Measurements from ENCODE around the gene AMBP. TPM values are rescaled to one million over a fixed set of nuclear protein-coding genes. Genes with fewer than 3 reads are reported as not detected.

The AMBP gene
- total RNA-seq, 1 experiment from 2014 or later, result not detected

GRCh38 chr9:114089206-114089840, 11.2 kb upstream of the AMBP start:
- no peak overlapping the region for H3K4me3 ChIP-seq
- TF ChIP-seq CTCF (conservative IDR thresholded peaks at IDR 0.05) (no peak), EZH2 (IDR thresholded peaks at IDR 0.05; ENCODE audit: low read depth) (no peak)
- no peak overlapping the region for H2AFZ ChIP-seq
- peaks cover 51% of the 10 kb centered on the region for H3K27me3 ChIP-seq (ENCODE audit: insufficient read depth, low read depth)
- no peak overlapping the region for H3K27ac ChIP-seq
- no peaks in the 10 kb centered on the region for H3K9me2 ChIP-seq (ENCODE audit: insufficient read depth)
- intact Hi-C loops (cut with micrococcal nuclease; ENCODE audit: unreplicated experiment), result no loop called here
- no peaks in the 10 kb centered on the region for H3K4me1 ChIP-seq (replicated peaks; ENCODE audit: insufficient read depth)
- ChIA-PET CTCF (no interaction called here), POLR2A (ENCODE audit: unreplicated experiment) (no interaction called here)
- no peaks in the 10 kb centered on the region for H3K36me3 ChIP-seq (ENCODE audit: low read depth)
- H3K79me2 ChIP-seq (ENCODE audit: low read depth), result no peaks in the 10 kb centered on the region
- no peak for DNase-seq
- no peaks in the 10 kb centered on the region for H3F3A ChIP-seq (ENCODE audit: insufficient read depth, low read depth)
- no peak overlapping the region for H3K4me2 ChIP-seq
- no peaks in the 10 kb centered on the region for H4K20me1 ChIP-seq (ENCODE audit: insufficient read depth)
- H3K9me3 ChIP-seq (ENCODE audit: insufficient read depth, low read depth), result no peaks in the 10 kb centered on the region
- no TSS peak for BruUV-seq (replicated peaks)

DNA sequence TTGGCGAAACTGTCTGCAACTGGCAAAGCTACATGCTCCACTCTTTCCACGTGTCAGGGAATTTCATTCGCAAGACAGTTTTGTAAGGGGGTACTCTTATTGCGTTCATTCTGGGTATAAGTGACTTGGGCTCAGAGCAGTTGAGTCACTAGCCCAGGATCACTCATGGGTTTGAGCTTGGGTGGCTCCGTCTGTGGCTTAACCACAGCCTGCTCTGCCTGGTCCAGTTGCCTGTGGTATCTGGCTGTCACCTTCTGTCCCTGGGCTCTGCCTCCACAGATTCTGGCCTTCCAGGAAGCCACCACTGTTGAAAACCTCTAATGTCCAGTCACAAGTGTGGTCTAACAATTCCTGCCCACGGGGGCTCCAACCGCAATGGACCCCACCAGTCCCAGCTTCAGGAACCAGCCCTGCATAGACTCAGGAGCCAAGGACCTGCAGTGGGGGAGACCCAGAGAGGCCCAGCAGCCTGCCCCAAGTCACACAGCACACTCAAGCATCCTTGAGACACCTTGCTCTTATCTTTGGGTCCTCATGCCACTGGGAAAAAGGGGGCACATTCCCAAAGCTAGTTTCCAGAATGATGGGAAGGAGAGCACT, 10.6 kb upstream of the AMBP start:
- BruUV-seq (replicated peaks), result no TSS peak
- intact Hi-C loops (cut with micrococcal nuclease; ENCODE audit: unreplicated experiment), result no loop called here
- POLR2A ChIA-PET (ENCODE audit: unreplicated experiment), result no interaction called here

DNA sequence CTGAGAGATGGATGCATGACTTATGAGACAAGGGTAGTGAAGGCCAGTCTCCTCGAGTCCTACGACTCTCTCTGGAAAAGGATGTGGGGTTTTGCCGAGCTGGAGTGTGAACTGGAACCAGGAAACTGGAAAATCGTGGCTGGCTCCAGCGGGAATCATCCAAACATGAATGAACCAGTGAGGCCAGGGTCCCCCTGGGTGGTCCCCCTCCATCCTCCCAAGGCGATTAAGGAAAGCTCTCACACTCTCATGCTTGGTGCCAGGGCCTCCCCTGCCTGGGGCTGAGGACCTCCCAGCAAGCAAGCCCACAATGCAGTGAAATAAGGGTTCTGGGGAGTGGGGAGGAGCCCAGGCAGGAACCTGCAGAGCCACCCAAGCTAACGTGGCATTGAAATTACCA, 9.6 kb upstream of the AMBP start:
- no TSS peak for BruUV-seq (replicated peaks)
- POLR2A ChIA-PET (ENCODE audit: unreplicated experiment), result no interaction called here
- Histone ChIP-seq H3K36me3 (ENCODE audit: low read depth) (no peaks in the 10 kb centered on the region), H3K27ac (no peak overlapping the region), H3K9me3 (ENCODE audit: insufficient read depth, low read depth) (no peaks in the 10 kb centered on the region), H3K79me2 (ENCODE audit: low read depth) (no peaks in the 10 kb centered on the region), H3F3A (ENCODE audit: insufficient read depth, low read depth) (no peaks in the 10 kb centered on the region), H3K9me2 (ENCODE audit: insufficient read depth) (no peaks in the 10 kb centered on the region), H3K4me1 (replicated peaks; ENCODE audit: insufficient read depth) (no peaks in the 10 kb centered on the region), H3K4me3 (no peak overlapping the region), H3K27me3 (ENCODE audit: insufficient read depth, low read depth) (peaks cover 60% of the 10 kb centered on the region), H3K4me2 (no peak overlapping the region), H2AFZ (no peak overlapping the region), H4K20me1 (ENCODE audit: insufficient read depth) (no peaks in the 10 kb centered on the region)
- no peak for DNase-seq
- CTCF ChIA-PET, result no interaction called here
- intact Hi-C loops (cut with micrococcal nuclease; ENCODE audit: unreplicated experiment), result no loop called here
- TF ChIP-seq EZH2 (IDR thresholded peaks at IDR 0.05; ENCODE audit: low read depth), result no peak

More for the DNA sequence above, 10.6 kb upstream of the AMBP start:
- Histone ChIP-seq H3K4me1 (replicated peaks; ENCODE audit: insufficient read depth) (no peaks in the 10 kb centered on the region), H3K27ac (no peak overlapping the region), H3K79me2 (ENCODE audit: low read depth) (no peaks in the 10 kb centered on the region), H3K4me2 (no peak overlapping the region), H3K27me3 (ENCODE audit: insufficient read depth, low read depth) (peaks cover 57% of the 10 kb centered on the region), H3K9me3 (ENCODE audit: insufficient read depth, low read depth) (no peaks in the 10 kb centered on the region), H3K4me3 (no peak overlapping the region), H3F3A (ENCODE audit: insufficient read depth, low read depth) (no peaks in the 10 kb centered on the region), H2AFZ (no peak overlapping the region), H3K36me3 (ENCODE audit: low read depth) (no peaks in the 10 kb centered on the region), H3K9me2 (ENCODE audit: insufficient read depth) (no peaks in the 10 kb centered on the region), H4K20me1 (ENCODE audit: insufficient read depth) (no peaks in the 10 kb centered on the region)
- DNase-seq, result no peak
- CTCF ChIA-PET, result no interaction called here
- TF ChIP-seq EZH2 (IDR thresholded peaks at IDR 0.05; ENCODE audit: low read depth) (no peak), CTCF (conservative IDR thresholded peaks at IDR 0.05) (no peak)

DNA sequence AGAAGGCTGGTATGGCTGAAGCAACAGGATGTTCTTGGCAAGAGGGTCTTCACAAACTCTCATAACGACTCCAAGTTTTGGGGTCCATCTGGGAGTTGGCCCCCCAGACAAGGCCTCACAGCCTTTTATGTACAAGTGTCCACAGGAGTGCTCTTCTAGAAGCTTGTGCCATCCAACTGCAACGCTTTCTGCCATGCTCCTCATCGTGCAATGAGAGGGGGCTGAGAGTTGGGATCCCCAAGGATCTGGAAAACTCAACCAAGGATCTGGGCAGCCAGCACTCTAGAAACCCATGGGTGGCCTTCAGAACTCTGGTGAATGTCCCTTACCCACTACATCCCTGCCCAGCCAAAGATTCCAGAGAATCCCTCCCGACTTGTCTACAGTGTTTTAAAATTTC, 8.5 kb upstream of the AMBP start:
- TF ChIP-seq EZH2 (IDR thresholded peaks at IDR 0.05; ENCODE audit: low read depth) (no peak), CTCF (conservative IDR thresholded peaks at IDR 0.05) (no peak)
- Histone ChIP-seq H2AFZ (no peak overlapping the region), H3K4me1 (replicated peaks; ENCODE audit: insufficient read depth) (no peaks in the 10 kb centered on the region), H4K20me1 (ENCODE audit: insufficient read depth) (no peaks in the 10 kb centered on the region), H3K27ac (no peak overlapping the region), H3K36me3 (ENCODE audit: low read depth) (no peaks in the 10 kb centered on the region), H3K9me3 (ENCODE audit: insufficient read depth, low read depth) (no peaks in the 10 kb centered on the region), H3K27me3 (ENCODE audit: insufficient read depth, low read depth) (peaks cover 59% of the 10 kb centered on the region), H3F3A (ENCODE audit: insufficient read depth, low read depth) (no peaks in the 10 kb centered on the region), H3K4me2 (no peak overlapping the region), H3K4me3 (no peak overlapping the region), H3K79me2 (ENCODE audit: low read depth) (no peaks in the 10 kb centered on the region), H3K9me2 (ENCODE audit: insufficient read depth) (no peaks in the 10 kb centered on the region)
- ChIA-PET CTCF (no interaction called here), POLR2A (ENCODE audit: unreplicated experiment) (no interaction called here)
- no peak for DNase-seq
- intact Hi-C loops (cut with micrococcal nuclease; ENCODE audit: unreplicated experiment), result no loop called here
- no TSS peak for BruUV-seq (replicated peaks)

Measured in PC-9 (cell line).